K562 (cell line): ENCODE results near the gene WDR70. TPM values are rescaled to one million over a fixed set of nuclear protein-coding genes. Genes with fewer than 3 reads are reported as not detected.

Experiments used
- ATAC-seq: fragments of 200-7000 bp; cut with Tn5 transposase; 3 replicates; pipeline ENCODE4 v1.9.1; 2020; ENCODE audit warnings: moderate library complexity
- BruUV-seq: library from RNA; stranded (reverse); fragments of 400-500 nt; replicated peaks from 2 replicates; lab custom pipeline; 2021; lab: Mats Ljungman, UMichigan
- CTCF ChIA-PET: fragments of 300-600 bp; formaldehyde crosslinking; extraction: SDS; loops from one replicate; lab custom pipeline; 2021; ENCODE audit warnings: low intra/inter-chr PET ratio; lab: Yijun Ruan, JAX
- POLR2A ChIA-PET: fragments of 300-600, 350-650 bp; sonication (Branson Sonifier 250); formaldehyde crosslinking; extraction: SDS; loops from one replicate; lab custom pipeline; 2021; ENCODE audit warnings: antibody characterized with exemption, inconsistent platforms; lab: Yijun Ruan, JAX
- DNase-seq, 4 experiments: peaks; one replicate each; pipeline versions ENCODE4 v3.0.0 to v3.0.0-alpha.2; 2011 to 2018; ENCODE audit warnings: low spot score in 3 of 4, mixed read lengths in 3 of 4; ENCODE audit errors: extremely low read depth in 1 of 4
- FAIRE-seq: peaks from 2 replicates; lab custom pipeline; 2011; peaks lifted over from hg19 to GRCh38; lab: Jason Lieb, UNC
- H2AFZ ChIP-seq: 2 replicates; pipeline ENCODE4 v1.6.0; 2011; ENCODE audit warnings: low read depth, low read length, control low read depth, inconsistent platforms
- H3K27ac ChIP-seq: fragments of 200-600 bp; 3 replicates; pipeline ENCODE4 v1.8.0; 2011; ENCODE audit warnings: low read depth, mild to moderate bottlenecking, control low read depth, inconsistent platforms, low read length, moderate library complexity, mixed read lengths; ENCODE audit errors: extremely low read depth
- H3K27me3 ChIP-seq, 2 experiments: fragments of 300-600 bp in 1 of 2; 2 replicates in 1 of 2; 3 replicates in 1 of 2; pipeline versions ENCODE4 v1.6.0 to v1.8.0; 2011; ENCODE audit warnings: inconsistent platforms in 2 of 2, low read length in 2 of 2, mild to moderate bottlenecking in 1 of 2, mixed read lengths in 1 of 2, moderate library complexity in 1 of 2; ENCODE audit not compliant: control insufficient read depth in 2 of 2, insufficient read depth in 2 of 2
- H3K36me3 ChIP-seq: fragments of 300-600 bp; 3 replicates; pipeline ENCODE4 v1.8.0; 2011; ENCODE audit warnings: mild to moderate bottlenecking, low read length, inconsistent platforms; ENCODE audit not compliant: control insufficient read depth, insufficient read depth
- H3K4me1 ChIP-seq, 2 experiments: fragments of 200-600 bp in 1 of 2; replicated peaks in 1 of 2; 2 replicates in 1 of 2; 3 replicates in 1 of 2; pipeline versions ENCODE4 v1.5.1 to v1.8.0; 2011; ENCODE audit warnings: inconsistent platforms in 2 of 2, low read length in 2 of 2, mild to moderate bottlenecking in 1 of 2, mixed read lengths in 1 of 2, moderate library complexity in 1 of 2; ENCODE audit not compliant: control insufficient read depth in 2 of 2, insufficient read depth in 2 of 2
- H3K4me2 ChIP-seq: 2 replicates; pipeline ENCODE4 v1.6.1; 2011; ENCODE audit warnings: low read length, control low read depth, inconsistent platforms, mixed read lengths; ENCODE audit not compliant: insufficient read depth
- H3K4me3 ChIP-seq: fragments of 200-600 bp; sonication (generic), shearing (Covaris generic); 2 replicates; pipeline ENCODE4 v1.5.1; 2016; ENCODE audit warnings: control low read depth, inconsistent platforms
- H3K79me2 ChIP-seq: fragments of 200-600 bp; 3 replicates; pipeline ENCODE4 v1.8.0; 2011; ENCODE audit warnings: low read length, inconsistent platforms; ENCODE audit not compliant: control insufficient read depth, insufficient read depth
- H3K9ac ChIP-seq, 2 experiments: 2 replicates each; pipeline versions ENCODE4 v1.6.0 to v1.6.1; 2011; ENCODE audit warnings: low read depth in 2 of 2, low read length in 2 of 2, control low read depth in 1 of 2, inconsistent platforms in 1 of 2, mild to moderate bottlenecking in 1 of 2, mixed read lengths in 1 of 2; ENCODE audit not compliant: insufficient read depth in 1 of 2
- H3K9me1 ChIP-seq: one replicate; pipeline ENCODE4 v1.6.0; 2011; ENCODE audit warnings: inconsistent platforms, mild to moderate bottlenecking, low read length, moderate library complexity; ENCODE audit not compliant: control insufficient read depth, insufficient read depth
- H3K9me3 ChIP-seq: replicated peaks from 2 replicates; pipeline ENCODE4 v1.5.1; 2011; ENCODE audit warnings: low read depth, low read length, inconsistent platforms; ENCODE audit not compliant: control insufficient read depth, insufficient read depth
- H4K20me1 ChIP-seq: replicated peaks from 2 replicates; pipeline ENCODE4 v1.6.1; 2011; ENCODE audit warnings: low read length, inconsistent platforms, mixed read lengths; ENCODE audit not compliant: control insufficient read depth, insufficient read depth
- BRF1 ChIP-seq: IDR thresholded peaks from 3 replicates; pipeline ENCODE4 v1.6.1; 2011; ENCODE audit warnings: borderline replicate concordance, mild to moderate bottlenecking; ENCODE audit not compliant: insufficient read length; ENCODE audit errors: extremely low read depth
- C11orf30 ChIP-seq: fragments of 450-650 bp; IDR thresholded peaks from 2 replicates; pipeline ENCODE4 v1.6.1; 2016; ENCODE audit warnings: low read depth, mild to moderate bottlenecking
- EHMT2 ChIP-seq: fragments of 450-650 bp; IDR thresholded peaks from 2 replicates; pipeline ENCODE4 v1.6.1; 2018; ENCODE audit warnings: antibody characterized with exemption
- ESRRA ChIP-seq: fragments of 450-650 bp; IDR thresholded peaks from 2 replicates; pipeline ENCODE4 v1.6.1; 2014; ENCODE audit warnings: low read depth, mild to moderate bottlenecking, moderate library complexity, borderline replicate concordance
- HDAC2 ChIP-seq: fragments of 450-650 bp; IDR thresholded peaks from 2 replicates; pipeline ENCODE4 v1.6.1; 2016; ENCODE audit warnings: mild to moderate bottlenecking
- HES1 ChIP-seq: fragments of 450-650 bp; IDR thresholded peaks from 2 replicates; pipeline ENCODE4 v1.6.1; 2016; ENCODE audit warnings: low read depth, mild to moderate bottlenecking, moderate library complexity
- HINFP ChIP-seq: fragments of 450-650 bp; conservative IDR thresholded peaks from 2 replicates; pipeline ENCODE4 v1.6.1; 2016; ENCODE audit warnings: missing genetic modification characterization, low read depth, mild to moderate bottlenecking, control low read depth, missing compliant biosample characterization
- NFATC3 ChIP-seq: fragments of 450-650 bp; IDR thresholded peaks from 2 replicates; pipeline ENCODE4 v1.6.1; 2017; ENCODE audit warnings: mild to moderate bottlenecking
- PHF20 ChIP-seq: fragments of 450-650 bp; IDR thresholded peaks from 2 replicates; pipeline ENCODE4 v1.6.1; 2018; ENCODE audit not compliant: partially characterized antibody
- RAD21 ChIP-seq, 2 experiments: fragments of 250-450 bp in 1 of 2; fragments of 450-650 bp in 1 of 2; sonication (Bioruptor Pico) in 1 of 2; formaldehyde crosslinking in 1 of 2; IDR thresholded peaks in 1 of 2; conservative IDR thresholded peaks in 1 of 2; 2 replicates each; pipeline versions ENCODE4 v1.4.0 to v1.8.0; 2020 to 2022; ENCODE audit warnings: mild to moderate bottlenecking in 2 of 2, moderate library complexity in 1 of 2
- RBM25 ChIP-seq: fragments of 200-400 bp; formaldehyde crosslinking; IDR thresholded peaks from 2 replicates; pipeline ENCODE4 v1.6.1; 2018; ENCODE audit warnings: low read length, low read depth, moderate library complexity; ENCODE audit not compliant: severe bottlenecking
- TCF7L2 ChIP-seq: fragments of 150-350 bp; IDR thresholded peaks from 2 replicates; pipeline ENCODE4 v1.6.1; 2016; ENCODE audit warnings: low read depth, mild to moderate bottlenecking, low read length, moderate library complexity
- TRIM25 ChIP-seq: fragments of 450-650 bp; IDR thresholded peaks from 2 replicates; pipeline ENCODE4 v1.7.0; 2016; ENCODE audit warnings: borderline replicate concordance
- ZBED1 ChIP-seq: IDR thresholded peaks from 2 replicates; pipeline ENCODE4 v1.6.1; 2014
- ZBTB49 ChIP-seq: sonication (generic); formaldehyde crosslinking; IDR thresholded peaks from 2 replicates; pipeline ENCODE4 v1.8.0; 2022; ENCODE audit warnings: missing genetic modification reagents, mild to moderate bottlenecking, borderline replicate concordance
- ZNF717 ChIP-seq: fragments of 250-450 bp; sonication (Bioruptor Pico); IDR thresholded peaks from 2 replicates; pipeline ENCODE4 v1.5.0; 2021
- WGBS: fragments of 100-300 bp; shearing (Covaris generic); methylation state at CpG from one replicate; pipeline ENCODE4 v1.1.6; 2016; ENCODE audit warnings: low coverage, mixed read lengths; ENCODE audit not compliant: insufficient coverage; ENCODE audit errors: missing lambda C conversion rate; 5-methylcytosine and 5-hydroxymethylcytosine counted together
- in situ Hi-C: fragments of 300-500 bp; cut with MboI; formaldehyde crosslinking; loops from 4 replicates; pipeline ENCODE4 v1.15.0; 2018; ENCODE audit warnings: inconsistent platforms, mixed read lengths
- intact Hi-C: fragments of 100-400 bp; cut with micrococcal nuclease; formaldehyde crosslinking; loops from 2 replicates; pipeline ENCODE4 v1.14.2; 2022
- polyA plus RNA-seq, 8 experiments: library from polyadenylated mRNA; depleted of rRNA in 4 of 8; stranded (reverse) in 5 of 8; unstranded in 3 of 8; fragments of >200 nt; fragmentation: Nextera tagmentation in 2 of 8; fragmentation: Illumina TruSeq in 1 of 8; extraction: Ambion mirVana in 2 of 8; extraction: Trizol in 1 of 8; gene quantifications; 2 replicates each; pipeline versions ENCODE4 v1.2.1 to v1.2.3, GENCODE V29; 2011 to 2014; ENCODE audit warnings: inconsistent platforms in 1 of 8, missing spikeins in 1 of 8
- total RNA-seq, 7 experiments: library from RNA; depleted of rRNA in 6 of 7; stranded (reverse); fragments of >200 nt in 6 of 7; fragmentation: Illumina TruSeq in 2 of 7; extraction: Trizol in 2 of 7; gene quantifications; 2 replicates each; pipeline versions ENCODE4 v1.2.1 to v1.2.3, GENCODE V29; 2011 to 2021; ENCODE audit warnings: low replicate concordance in 1 of 7

WDR70 gene
- total and polyA plus RNA-seq, 9 of the 15 experiments (the other 6 are each of a cell fraction or from before 2014, with no cell fraction given): 16.8 to 46.6 (median 38.8) TPM

GRCh38 chr5:37517686-37518085 is 138.6 kb downstream of the WDR70 start:
- H3K27me3 ChIP-seq: no peaks in the 10 kb centered on the region
- no peak overlapping the region for H2AFZ ChIP-seq
- intact Hi-C loops (no loop called here), in situ Hi-C loops (no loop called here)
- no peaks in the 10 kb centered on the region for H3K4me1 ChIP-seq
- H3K9me1 ChIP-seq: no peaks in the 10 kb centered on the region
- H3K4me3 ChIP-seq: no peak overlapping the region
- H3K27ac ChIP-seq: no peak overlapping the region
- ATAC-seq (no peak), DNase-seq (no peak), FAIRE-seq (no peak)
- H3K79me2 ChIP-seq: no peaks in the 10 kb centered on the region
- BruUV-seq: no TSS peak
- H3K36me3 ChIP-seq: no peaks in the 10 kb centered on the region
- CTCF ChIA-PET: no interaction called here
- H3K4me2 ChIP-seq: no peak overlapping the region
- H4K20me1 ChIP-seq: no peaks in the 10 kb centered on the region
- H3K9ac ChIP-seq: no peak overlapping the region
- H3K9me3 ChIP-seq: no peaks in the 10 kb centered on the region
- WGBS: 95% methylated on average over 3 of the region's 3 CpGs
- POLR2A ChIA-PET: no interaction called here
- TF ChIP-seq PHF20 (no peak), HES1 (no peak), C11orf30 (no peak), ESRRA (no peak), EHMT2 (no peak), ZNF717 (no peak), ZBED1 (no peak), RAD21 (CRISPR knock-in tag; conservative IDR thresholded peaks at IDR 0.05 in 1 of 2, IDR thresholded peaks at IDR 0.05 in 1 of 2) (no peak), ZBTB49 (CRISPR knock-in tag) (no peak), HINFP (tag) (no peak), TRIM25 (no peak), HDAC2 (no peak), BRF1 (no peak), TCF7L2 (no peak), NFATC3 (no peak), RBM25 (no peak)
